HG03457 (cell line): ENCODE results near the gene FSTL4.

ENCODE experiments used
- ATAC-seq: cut with Tn5 transposase; IDR thresholded peaks from one replicate; pipeline ENCODE4 v1.9.1; 2021; ENCODE audit warnings: moderate number of reproducible peaks; ENCODE audit not compliant: unreplicated experiment

FSTL4 gene

DNA sequence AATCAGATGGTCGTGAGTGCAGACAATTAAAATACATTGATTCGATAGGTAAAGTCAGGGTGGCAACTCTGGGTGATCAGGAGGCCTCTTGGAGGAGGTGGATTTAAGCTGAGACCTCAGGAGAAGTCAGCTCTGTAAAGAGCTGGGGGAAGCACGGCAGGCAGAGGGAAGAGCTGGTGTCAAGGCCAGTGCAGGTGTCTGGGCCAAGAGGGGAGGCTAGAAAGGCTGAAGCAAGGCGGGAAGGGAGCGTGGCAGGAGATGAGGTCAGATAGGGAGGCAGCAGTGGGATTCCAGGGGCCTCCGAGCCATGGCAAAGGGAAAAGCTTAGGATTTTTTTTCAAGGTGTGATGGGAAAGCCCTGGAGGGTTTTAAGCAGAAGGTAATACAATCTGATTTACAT is 178.7 kb downstream of the FSTL4 start:
- ATAC-seq: no peak

DNA sequence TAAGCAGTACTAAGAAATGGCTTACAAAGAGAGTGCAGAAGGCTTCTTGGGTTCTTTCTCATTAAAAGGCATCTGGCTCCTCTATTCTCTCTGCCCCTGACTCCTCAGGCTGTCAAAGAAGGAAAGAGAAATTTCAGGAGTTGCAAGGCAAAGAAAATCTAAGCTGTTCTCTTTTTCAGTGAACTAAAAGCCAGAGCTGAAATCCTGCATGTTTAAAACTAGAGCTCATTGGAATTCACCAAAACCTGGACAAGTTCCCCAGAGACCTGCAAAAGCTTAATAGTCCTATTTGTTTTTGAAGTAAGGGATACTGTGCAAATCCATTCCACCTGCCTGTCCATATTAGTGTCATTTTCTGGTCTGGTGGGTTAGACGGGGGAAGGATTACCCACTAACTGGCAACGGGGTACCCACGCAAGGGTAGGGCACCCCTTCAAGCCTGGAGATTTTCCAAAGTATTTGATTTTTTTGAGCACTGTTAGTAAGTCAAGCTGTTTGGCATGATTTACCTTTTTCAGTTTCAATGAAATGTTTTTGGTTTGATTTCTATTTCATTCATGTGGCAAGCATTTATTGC is 179.3 kb downstream of the FSTL4 start:
- no peak for ATAC-seq

DNA sequence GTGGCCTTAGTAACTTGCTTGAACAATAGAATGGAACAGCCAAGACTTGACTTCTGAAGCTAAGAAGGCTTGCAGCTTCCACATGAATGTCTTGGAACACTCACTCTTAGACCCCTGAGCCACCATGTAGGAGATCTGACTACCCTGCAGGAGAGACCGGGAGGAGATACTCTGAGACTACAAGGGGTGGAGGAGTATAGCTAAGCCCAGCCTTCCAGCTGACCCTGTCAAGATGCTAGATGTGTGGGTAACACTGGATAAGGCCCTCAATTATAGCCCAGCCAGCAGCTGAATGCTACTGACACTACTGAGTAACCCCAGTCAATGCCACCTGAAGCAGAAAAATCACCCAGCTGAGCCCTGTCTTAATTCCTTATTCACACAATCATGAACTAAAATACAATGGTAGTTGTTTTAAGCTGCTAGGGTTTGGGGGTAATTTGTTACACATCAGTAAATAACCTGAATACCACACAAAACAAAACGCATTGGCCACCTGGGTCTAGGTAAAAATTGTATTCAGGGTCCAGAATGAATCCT is 180.9 kb downstream of the FSTL4 start:
- no peak for ATAC-seq

DNA sequence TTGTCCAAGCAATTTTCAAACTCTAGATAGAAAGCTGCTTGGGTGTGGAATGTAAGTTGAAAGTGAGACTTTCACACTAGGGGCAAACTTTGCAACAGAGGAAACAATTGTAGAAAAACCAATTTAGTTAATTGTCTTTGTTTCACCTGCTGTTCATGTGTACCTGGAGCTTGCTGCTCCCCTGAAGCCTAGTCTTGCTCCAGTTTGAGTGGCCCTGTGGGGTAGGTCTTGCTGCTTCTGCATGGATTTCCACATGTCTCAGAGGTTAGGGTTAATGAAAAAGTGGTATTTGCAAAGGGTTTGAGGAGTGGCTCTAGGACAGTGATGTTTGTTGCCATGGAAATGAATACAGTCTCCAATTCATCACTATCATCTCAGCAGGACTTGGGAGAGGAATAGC is 182.2 kb downstream of the FSTL4 start:
- no peak for ATAC-seq

DNA sequence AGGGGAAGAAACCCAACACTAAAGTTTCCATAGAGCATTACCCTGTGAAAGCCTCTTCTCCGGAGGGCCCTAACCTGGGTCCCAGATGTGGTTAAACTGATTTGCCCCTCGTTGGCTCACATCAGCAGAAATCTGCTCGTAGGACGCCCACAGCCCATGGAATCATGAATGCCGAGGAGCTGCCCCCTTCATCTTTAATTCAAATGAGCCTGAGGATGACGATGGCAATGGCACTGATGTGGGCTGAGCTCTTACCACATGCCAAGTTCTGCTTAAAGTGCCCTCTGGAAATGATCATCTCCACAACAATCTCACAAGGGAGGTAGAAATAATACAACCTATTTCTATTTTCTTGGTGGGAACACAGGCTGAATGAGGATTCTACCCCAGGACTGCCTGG is 183.3 kb downstream of the FSTL4 start:
- ATAC-seq: no peak

DNA sequence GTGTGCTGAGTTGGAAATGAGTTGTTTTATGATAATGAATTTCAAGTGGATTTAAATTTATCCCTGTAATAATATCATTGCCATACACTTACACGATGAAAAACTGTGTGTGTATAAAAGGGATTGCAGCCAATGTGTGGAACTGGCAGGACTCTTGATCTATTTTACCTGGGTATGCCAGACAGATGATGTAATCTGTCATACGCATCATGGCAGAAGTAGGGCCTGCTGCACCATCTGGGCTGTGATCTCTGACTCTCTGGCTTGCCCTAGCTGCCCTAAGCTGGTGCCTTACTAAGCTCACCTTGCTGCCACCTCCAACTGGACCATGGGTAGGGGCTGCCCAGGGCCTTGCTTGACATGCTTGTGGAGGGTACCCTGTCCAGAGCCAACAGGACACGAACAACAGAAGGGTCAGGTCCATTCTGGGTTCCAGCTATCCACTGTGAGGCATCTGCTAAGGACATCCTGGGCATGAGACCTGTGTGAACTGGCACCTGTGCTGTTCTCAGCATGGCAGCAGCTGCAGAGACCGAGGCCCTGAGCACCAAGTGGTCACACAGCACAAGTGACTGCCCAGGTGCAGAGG is 184.2 kb downstream of the FSTL4 start:
- no peak for ATAC-seq

DNA sequence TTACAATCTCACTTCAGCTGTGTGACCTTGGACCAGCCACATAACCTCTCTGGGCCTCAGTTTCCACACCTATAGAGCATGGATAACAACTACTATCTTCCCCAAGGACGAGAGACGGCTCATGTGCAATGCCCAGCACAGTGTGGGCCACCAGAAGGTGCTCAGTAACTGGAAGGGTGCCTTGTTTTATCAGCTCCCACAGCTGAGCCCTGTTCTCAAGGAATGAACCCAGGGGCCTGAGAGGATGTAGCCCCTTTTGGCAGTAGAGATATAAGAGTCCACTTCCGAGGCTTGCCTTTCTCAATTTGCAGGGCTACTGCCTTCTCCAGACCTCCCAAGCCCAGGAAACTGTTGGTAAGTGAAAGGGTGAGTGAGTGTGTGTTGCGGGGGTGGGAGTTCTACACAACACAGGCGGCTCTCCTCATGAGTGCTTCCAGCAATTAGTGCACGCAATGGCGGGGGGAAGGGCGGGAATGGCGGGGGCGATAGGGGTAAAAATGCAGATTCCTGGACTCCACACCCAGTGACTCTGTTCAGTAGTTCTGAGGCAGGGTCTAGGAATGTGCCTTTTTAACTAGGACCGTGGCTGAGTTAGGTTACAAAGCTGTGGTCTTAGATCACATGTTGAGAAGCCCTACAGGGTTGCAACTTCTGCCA is 185.1 kb downstream of the FSTL4 start:
- ATAC-seq: no peak

DNA sequence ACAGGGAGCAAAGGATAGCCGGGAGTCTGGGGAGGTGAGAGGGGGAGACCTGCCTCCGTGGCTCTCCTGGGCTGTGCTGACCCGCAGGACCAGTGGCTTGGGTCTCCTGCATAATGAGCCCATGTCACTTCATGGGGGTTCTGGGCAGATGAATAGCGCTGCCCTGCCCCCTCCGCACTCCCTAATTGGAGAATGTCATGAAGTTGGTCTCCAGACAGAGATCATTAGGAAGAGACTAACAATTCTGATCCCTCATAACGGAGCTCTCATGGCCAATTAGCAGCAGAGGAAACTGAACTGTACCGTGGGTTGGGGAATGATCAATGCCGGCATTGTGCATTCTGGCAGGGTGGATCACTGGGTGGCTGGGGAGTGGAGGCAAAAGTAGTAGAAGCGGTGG is 186.1 kb downstream of the FSTL4 start:
- no peak for ATAC-seq

DNA sequence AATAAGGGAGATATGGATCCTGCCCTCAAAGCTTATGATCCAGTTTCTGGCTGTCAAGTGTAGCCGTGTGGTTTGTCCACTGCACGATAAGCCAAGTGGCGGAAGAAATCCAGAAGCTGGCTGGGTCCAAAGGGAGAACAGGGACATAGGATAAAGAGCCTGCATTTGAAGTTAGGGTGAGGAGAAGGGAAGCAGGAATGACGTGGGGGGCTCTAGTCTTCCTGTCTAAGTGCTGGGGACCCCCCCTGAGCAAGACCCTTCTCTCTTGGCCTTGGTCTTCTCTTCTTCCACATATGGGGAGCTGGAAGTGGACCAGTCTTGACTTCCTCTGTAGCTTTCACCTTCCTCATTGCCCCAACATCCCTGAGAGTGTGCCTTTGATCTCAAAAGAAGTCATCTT is 186.6 kb downstream of the FSTL4 start:
- no peak for ATAC-seq

DNA sequence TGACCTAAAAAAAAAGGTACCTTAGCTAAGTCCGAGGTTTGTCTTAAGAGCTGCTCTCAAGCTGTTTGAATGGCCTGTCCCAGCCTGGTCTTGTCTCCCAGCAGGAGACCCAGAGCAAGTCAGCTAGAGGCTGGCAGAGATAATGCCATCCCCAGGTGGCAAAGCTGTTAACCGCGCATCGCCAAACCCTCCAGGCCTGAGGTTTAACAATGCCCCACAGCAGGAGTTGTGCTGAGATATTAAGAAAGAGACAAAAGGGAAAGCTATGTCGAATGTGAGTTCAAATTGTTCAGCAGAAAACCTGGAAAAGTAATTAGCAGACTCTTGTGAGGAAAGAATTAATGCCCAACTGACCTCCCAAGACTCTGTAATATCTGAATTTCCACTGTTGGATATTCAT is 187.1 kb downstream of the FSTL4 start:
- ATAC-seq: no peak

DNA sequence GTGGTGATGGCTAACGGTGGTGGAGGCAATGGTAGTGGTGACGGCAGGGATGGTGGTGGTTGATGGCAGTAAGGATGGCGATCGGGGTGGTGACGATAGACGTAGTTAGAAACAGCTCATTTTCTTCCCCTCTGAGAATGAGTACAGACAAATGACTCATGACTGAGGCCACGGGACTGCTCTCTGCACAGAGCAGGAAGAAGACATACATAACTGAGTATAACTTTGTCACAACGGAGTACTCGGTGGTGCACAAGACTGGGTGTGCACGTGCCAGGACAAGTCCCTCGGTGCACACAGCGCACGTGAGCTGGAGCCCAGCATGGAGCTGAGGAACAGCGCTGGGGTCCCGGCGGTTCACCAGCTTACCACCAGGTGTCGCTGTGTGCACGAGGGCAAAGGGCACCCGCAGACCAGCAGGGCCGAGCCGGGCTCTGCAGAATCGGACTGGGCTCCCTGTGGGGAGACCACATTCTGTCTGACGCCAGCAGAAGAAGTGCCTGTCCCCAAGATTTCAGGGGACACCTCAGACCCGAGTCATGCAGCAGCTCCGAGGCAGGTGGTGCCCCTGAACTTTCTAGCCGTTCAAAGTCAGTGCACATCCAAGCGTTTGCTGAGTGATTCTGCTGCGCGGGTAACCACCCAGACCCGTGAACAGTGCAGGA is 188.6 kb downstream of the FSTL4 start:
- ATAC-seq: no peak

DNA sequence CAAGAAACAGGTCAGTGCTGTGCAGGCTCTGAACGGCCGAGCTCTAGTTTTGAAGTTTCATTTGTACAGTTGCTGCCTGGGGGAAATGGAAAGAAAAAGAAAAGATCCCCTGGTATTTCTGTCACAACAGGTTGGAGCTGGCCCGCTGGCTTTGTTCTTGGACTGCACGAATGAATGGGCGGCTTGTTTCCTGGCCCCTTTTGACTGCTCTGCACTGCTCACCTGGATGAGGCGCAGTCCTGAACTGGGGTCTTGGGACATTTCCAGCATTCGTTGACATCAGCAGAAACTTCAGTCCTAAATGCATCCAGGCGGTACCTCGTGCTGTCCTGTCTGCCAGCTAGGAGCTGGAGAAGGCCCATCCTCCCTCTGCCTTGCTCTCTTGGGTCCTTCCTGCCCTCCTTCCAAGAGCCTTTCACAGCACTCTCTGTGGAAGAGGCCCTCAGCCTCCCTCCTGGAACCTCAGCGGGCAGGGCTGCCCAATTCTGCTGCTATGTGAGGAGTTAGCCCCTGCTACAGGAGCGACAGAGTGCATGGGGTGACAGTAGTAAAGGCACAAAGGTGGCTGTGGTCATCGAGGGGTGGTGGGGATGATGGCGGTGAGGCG is 189.2 kb downstream of the FSTL4 start:
- no peak for ATAC-seq

DNA sequence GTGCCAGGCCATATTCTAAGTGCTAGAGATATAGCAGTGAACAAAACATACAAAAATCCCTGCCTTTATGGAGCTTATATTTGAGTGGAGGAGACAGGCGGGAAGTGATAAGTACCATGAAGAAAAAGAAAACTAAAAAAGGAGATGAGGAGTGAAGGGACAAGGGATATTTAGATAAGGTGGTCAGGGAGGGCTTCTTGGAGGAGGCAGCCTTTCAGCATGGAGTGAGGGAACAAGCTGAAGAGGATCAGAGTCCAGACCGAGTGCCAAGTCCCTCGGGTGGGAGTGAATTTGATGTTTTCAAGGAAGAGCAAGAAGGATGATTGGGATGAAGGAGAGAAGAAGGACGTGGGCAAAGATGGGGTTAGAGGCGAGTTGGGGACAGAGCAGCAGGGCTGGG is 190.5 kb downstream of the FSTL4 start:
- no peak for ATAC-seq

DNA sequence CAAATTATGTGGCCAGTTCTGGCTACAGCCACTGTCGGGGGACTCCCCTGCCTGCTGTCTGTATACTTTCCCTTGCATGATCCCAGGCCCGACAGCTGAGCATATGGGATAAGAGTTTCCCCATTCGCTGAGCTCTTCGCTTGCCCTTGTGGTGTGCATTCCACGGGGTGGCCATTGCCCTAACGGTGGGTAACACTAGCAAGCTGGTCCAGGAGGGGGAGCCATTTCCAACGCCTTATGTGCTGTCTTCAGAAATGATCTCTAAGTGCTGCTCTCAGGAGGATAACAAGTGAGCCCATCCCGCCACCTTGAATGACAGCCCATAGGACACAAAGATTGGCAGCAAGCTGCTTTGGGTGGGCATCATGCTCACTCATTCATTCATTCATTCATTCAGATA is 190.9 kb downstream of the FSTL4 start:
- no peak for ATAC-seq

DNA sequence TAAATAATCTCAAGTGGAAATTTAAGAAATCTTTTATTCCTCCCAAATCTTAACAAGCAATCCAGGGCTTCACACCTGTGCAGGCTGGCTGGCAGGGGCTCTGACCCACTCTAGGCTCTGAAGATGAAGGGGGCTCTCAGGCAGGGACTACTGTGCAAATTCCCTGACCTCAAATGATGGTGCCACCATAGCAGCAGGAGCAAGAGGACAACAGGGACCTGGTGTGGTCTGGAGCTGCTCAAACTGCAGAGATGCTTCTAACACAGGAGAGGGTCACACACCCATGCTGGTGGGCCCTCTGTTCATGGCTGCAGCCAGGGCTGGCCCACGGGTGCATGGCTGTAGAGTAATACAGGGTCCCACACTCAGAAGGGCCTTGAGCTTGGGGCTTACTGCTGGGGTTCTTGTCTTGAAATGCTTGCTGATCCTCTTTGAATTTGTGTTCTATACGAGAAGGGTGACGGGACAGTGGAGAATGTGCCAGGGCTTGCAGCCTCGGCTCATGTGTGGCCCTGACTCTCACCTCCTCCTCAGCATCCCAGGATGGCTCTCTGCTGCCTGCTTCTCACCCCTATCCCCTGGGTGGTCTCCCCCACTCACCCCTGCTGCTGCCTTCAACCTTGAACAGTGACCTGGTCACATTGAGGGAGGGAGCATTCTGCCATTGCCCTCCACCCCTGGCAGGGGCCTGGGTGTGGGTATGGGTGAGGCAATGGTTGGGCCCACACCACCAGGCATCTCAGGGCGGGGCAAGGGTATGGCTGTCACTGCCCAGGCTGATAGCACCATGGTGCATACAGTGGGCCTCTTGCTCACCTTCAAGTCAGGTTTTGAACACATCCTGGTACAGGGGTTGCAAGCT is 191.7 kb downstream of the FSTL4 start:
- ATAC-seq: no peak

DNA sequence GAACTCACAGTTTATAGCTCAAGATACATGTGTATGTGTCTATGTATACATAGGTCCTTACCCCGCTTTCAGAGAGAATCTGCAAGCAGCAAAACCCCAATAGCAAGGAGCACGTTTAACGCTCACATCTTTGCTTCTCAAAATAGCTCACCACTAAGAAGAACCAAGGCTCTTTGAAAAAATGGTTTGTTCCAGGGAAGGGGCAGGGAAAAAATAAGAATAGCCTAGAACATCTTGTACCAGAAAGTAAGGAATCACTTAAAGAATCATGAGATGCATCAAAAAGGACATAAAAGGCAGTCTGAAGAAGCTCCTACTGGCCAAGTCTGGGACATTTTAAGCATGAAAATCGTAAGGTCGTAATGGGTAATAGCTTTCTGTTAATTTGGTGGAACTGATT is 196.4 kb downstream of the FSTL4 start:
- no peak for ATAC-seq

DNA sequence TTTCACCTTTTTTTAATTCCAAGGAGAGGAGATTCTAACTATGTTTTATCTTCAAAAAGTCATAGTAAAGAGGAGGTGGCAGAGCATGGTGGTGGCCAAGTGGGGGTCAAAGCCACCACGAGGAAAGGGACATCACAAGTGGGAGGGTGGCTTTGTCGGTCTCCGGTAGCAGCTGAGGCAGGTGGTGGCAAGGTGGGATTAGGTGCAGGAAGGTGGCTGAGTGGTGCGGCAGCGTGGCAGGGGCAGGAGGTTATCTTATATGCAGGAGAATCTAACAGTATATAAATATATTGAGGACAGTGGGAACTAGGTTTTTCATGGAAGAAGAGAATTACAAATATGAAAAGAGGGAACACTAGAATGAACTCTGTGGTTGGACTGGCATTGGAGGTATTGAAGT is 196.8 kb downstream of the FSTL4 start:
- ATAC-seq: no peak

DNA sequence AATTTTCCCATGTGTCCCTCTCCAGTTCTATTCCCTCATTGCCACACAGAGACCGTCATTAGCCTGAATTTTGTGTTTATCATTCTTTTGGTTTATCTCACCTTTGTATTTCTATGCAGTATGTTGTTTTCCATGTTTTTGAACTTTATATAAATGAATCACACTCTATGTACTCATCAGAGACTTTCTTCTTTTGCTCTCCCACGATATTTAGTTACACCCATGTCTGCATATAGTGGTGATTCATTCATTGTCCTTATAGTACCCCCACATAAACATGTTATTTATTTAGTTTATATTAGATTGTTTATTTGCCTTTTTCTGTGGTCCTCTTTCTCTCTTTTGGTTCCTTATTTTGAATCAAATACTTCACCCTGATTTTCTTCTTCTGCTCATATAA is 199.7 kb downstream of the FSTL4 start:
- ATAC-seq: no peak

DNA sequence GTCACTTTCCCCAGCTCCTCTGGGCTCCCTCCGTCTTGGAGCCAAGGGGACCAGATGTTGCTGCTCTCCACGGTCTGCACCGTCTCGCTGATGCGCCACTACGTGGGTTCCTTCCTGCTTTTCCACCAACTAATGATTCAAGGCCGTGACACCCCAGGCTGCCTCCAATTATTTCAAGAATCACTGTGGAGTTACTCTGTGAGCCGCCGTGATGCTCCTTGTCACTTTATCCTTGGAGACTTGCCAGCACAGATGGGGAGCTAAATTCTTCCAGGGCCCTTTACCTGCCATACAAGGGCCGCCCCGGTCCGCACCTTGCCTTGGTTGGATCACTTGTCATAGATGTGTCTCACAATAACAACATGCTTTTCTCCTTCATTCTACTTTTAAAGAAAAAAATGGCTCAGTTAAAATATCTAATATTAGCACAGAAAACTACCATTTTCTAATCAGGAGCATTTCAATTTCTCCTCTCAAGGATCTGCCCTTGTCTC is 202.0 kb downstream of the FSTL4 start:
- no peak for ATAC-seq

DNA sequence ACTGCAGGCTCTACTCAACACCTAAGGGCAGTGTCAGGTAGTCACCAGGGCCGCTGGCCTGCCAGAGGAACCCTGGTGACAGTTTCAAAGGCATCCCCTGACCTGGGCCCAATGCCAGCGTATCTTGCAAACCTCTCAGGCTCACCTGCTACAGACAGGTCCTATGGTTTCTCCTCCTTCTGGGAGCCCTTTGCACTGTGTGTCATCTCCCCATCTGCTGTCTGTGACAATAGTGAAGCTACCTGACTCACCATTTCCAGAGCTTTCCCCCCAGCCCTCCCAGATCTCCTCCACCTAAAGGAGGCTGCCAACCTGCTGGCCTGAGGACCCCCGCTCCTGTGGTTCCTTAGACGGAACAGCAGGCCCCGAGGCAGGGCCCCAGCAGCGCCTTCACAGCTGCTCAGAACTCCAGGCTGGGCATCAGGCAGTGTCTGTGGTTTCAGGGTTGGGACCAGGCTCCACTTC is 203.1 kb downstream of the FSTL4 start:
- ATAC-seq: no peak
